H9 (cell line): ENCODE results near the gene AFF2. TPM values are rescaled to one million over a fixed set of nuclear protein-coding genes. Genes with fewer than 3 reads are reported as not detected.

ENCODE experiments used
- DNase-seq: peaks from one replicate; pipeline ENCODE4 v3.0.0-alpha.2; 2017
- H2AFZ ChIP-seq: one replicate; pipeline ENCODE4 v1.6.1; 2013; ENCODE audit warnings: mild to moderate bottlenecking, low read length, control low read depth, moderate library complexity
- H2AK5ac ChIP-seq: 2 replicates; pipeline ENCODE4 v1.6.1; 2013; ENCODE audit warnings: low read length, control low read depth, mixed read lengths; ENCODE audit not compliant: insufficient read length
- H2BK120ac ChIP-seq: one replicate; pipeline ENCODE4 v1.6.1; 2013; ENCODE audit warnings: low read depth, mild to moderate bottlenecking, low read length, control low read depth, inconsistent platforms; ENCODE audit not compliant: poor library complexity, severe bottlenecking
- H2BK12ac ChIP-seq: 2 replicates; pipeline ENCODE4 v1.6.1; 2013; ENCODE audit warnings: low read length, control low read depth, mixed read lengths, low read depth; ENCODE audit not compliant: insufficient read length
- H2BK15ac ChIP-seq: 2 replicates; pipeline ENCODE4 v1.6.1; 2013; ENCODE audit warnings: low read depth, low read length, control low read depth
- H2BK20ac ChIP-seq: one replicate; pipeline ENCODE4 v1.6.1; 2013; ENCODE audit warnings: low read depth, mild to moderate bottlenecking, low read length, control low read depth, inconsistent platforms; ENCODE audit not compliant: poor library complexity, severe bottlenecking
- H2BK5ac ChIP-seq: 2 replicates; pipeline ENCODE4 v1.6.1; 2013; ENCODE audit warnings: low read length, control low read depth, mixed read lengths; ENCODE audit not compliant: insufficient read length
- H3K14ac ChIP-seq: 2 replicates; pipeline ENCODE4 v1.6.1; 2013; ENCODE audit warnings: low read length, control low read depth; ENCODE audit not compliant: insufficient read depth
- H3K18ac ChIP-seq: 2 replicates; pipeline ENCODE4 v1.6.1; 2013; ENCODE audit warnings: low read depth, mild to moderate bottlenecking, mixed read lengths, low read length, control low read depth; ENCODE audit not compliant: insufficient read length
- H3K23ac ChIP-seq: 2 replicates; pipeline ENCODE4 v1.6.1; 2013; ENCODE audit warnings: low read length, control low read depth, mixed read lengths, low read depth; ENCODE audit not compliant: insufficient read length
- H3K23me2 ChIP-seq: 2 replicates; pipeline ENCODE4 v1.6.1; 2013; ENCODE audit warnings: low read depth, mild to moderate bottlenecking, mixed read lengths, low read length, control low read depth; ENCODE audit not compliant: insufficient read length, poor library complexity, severe bottlenecking
- H3K27ac ChIP-seq: 2 replicates; pipeline ENCODE4 v1.5.1; 2013; ENCODE audit warnings: low read length, control low read depth, mixed read lengths, low read depth; ENCODE audit not compliant: insufficient read length
- H3K27me3 ChIP-seq: 2 replicates; pipeline ENCODE4 v1.6.1; 2013; ENCODE audit warnings: low read length, control low read depth, inconsistent platforms; ENCODE audit not compliant: insufficient read depth
- H3K4ac ChIP-seq: 2 replicates; pipeline ENCODE4 v1.6.1; 2013; ENCODE audit warnings: low read depth, mild to moderate bottlenecking, control low read depth, inconsistent platforms, low read length, moderate library complexity
- H3K4me1 ChIP-seq: 2 replicates; pipeline ENCODE4 v1.6.1; 2013; ENCODE audit warnings: low read length, control low read depth, inconsistent platforms; ENCODE audit not compliant: insufficient read depth
- H3K4me2 ChIP-seq: 2 replicates; pipeline ENCODE4 v1.6.1; 2013; ENCODE audit warnings: low read length, control low read depth, mixed read lengths; ENCODE audit not compliant: insufficient read length, insufficient read depth
- H3K56ac ChIP-seq: 2 replicates; pipeline ENCODE4 v1.6.1; 2013; ENCODE audit warnings: low read depth, mild to moderate bottlenecking, mixed read lengths, low read length, control low read depth; ENCODE audit not compliant: insufficient read length
- H3K79me1 ChIP-seq: 2 replicates; pipeline ENCODE4 v1.6.1; 2013; ENCODE audit warnings: low read depth, mild to moderate bottlenecking, moderate library complexity, low read length, control low read depth, inconsistent platforms; ENCODE audit not compliant: insufficient read depth, poor library complexity, severe bottlenecking
- H3K79me2 ChIP-seq: 2 replicates; pipeline ENCODE4 v1.6.1; 2013; ENCODE audit warnings: low read length, control low read depth, inconsistent platforms; ENCODE audit not compliant: insufficient read depth
- H3K9ac ChIP-seq: 2 replicates; pipeline ENCODE4 v1.6.1; 2013; ENCODE audit warnings: low read length, control low read depth, mixed read lengths; ENCODE audit not compliant: insufficient read length; ENCODE audit errors: extremely low read depth
- H3K9me3 ChIP-seq: one replicate; pipeline ENCODE4 v1.6.1; 2013; ENCODE audit warnings: low read depth, low read length, inconsistent platforms; ENCODE audit not compliant: control insufficient read depth
- H3T11ph ChIP-seq: one replicate; pipeline ENCODE4 v1.6.1; 2013; ENCODE audit warnings: mild to moderate bottlenecking, low read length, control low read depth, inconsistent platforms
- H4K20me1 ChIP-seq: one replicate; pipeline ENCODE4 v1.6.1; 2013; ENCODE audit not compliant: control insufficient read depth, insufficient read length, insufficient read depth
- H4K5ac ChIP-seq: 2 replicates; pipeline ENCODE4 v1.6.1; 2013; ENCODE audit warnings: low read depth, mild to moderate bottlenecking, mixed read lengths, low read length, control low read depth; ENCODE audit not compliant: insufficient read length
- H4K8ac ChIP-seq: replicated peaks from 2 replicates; pipeline ENCODE4 v1.6.1; 2013; ENCODE audit warnings: low read length, control low read depth, mixed read lengths, low read depth; ENCODE audit not compliant: insufficient read length
- H4K91ac ChIP-seq: 2 replicates; pipeline ENCODE4 v1.6.1; 2013; ENCODE audit warnings: low read depth, mild to moderate bottlenecking, moderate library complexity, mixed read lengths, low read length, control low read depth; ENCODE audit not compliant: insufficient read length
- H3K27ac Mint-ChIP-seq, 3 experiments: 2 replicates in 2 of 3; 3 replicates in 1 of 3; pipeline ENCODE4 v1.8.0; 2020 to 2021; ENCODE audit warnings: mixed read lengths in 3 of 3, mild to moderate bottlenecking in 1 of 3, moderate library complexity in 1 of 3
- H3K27me3 Mint-ChIP-seq: 2 replicates; pipeline ENCODE4 v1.8.0; 2021; ENCODE audit warnings: low read depth, mild to moderate bottlenecking, moderate library complexity, mixed read lengths
- H3K36me3 Mint-ChIP-seq, 3 experiments: 2 replicates in 2 of 3; 3 replicates in 1 of 3; pipeline ENCODE4 v1.8.0; 2020 to 2021; ENCODE audit warnings: low read depth in 3 of 3, mixed read lengths in 3 of 3; ENCODE audit not compliant: insufficient read depth in 1 of 3
- H3K4me1 Mint-ChIP-seq, 2 experiments: 2 replicates each; pipeline ENCODE4 v1.8.0; 2020; ENCODE audit warnings: mixed read lengths in 2 of 2
- H3K4me3 Mint-ChIP-seq, 2 experiments: 2 replicates in 1 of 2; 3 replicates in 1 of 2; pipeline ENCODE4 v1.8.0; 2020 to 2021; ENCODE audit warnings: mild to moderate bottlenecking in 2 of 2, mixed read lengths in 2 of 2, moderate library complexity in 1 of 2
- H3K9me3 Mint-ChIP-seq, 2 experiments: 2 replicates in 1 of 2; 3 replicates in 1 of 2; pipeline ENCODE4 v1.8.0; 2020; ENCODE audit warnings: mild to moderate bottlenecking in 2 of 2, mixed read lengths in 2 of 2, moderate library complexity in 1 of 2
- CTCF ChIP-seq: fragments of 200-600 bp; sonication (generic); conservative IDR thresholded peaks from 3 replicates; pipeline ENCODE4 v1.8.0; 2021; ENCODE audit warnings: antibody characterized with exemption, mild to moderate bottlenecking
- WGBS: extraction: QIAGEN DNeasy Blood & Tissue Kit; methylation state at CpG from one replicate; pipeline ENCODE4 v1.1.7; 2013; ENCODE audit warnings: missing lambda C conversion rate, low lambda C conversion rate, mixed read lengths; ENCODE audit not compliant: insufficient read length; ENCODE audit errors: extremely low coverage; 5-methylcytosine and 5-hydroxymethylcytosine counted together
- total RNA-seq: library from RNA; stranded (reverse); gene quantifications from 2 replicates; pipeline ENCODE4 v1.2.1, GENCODE V29; 2021

AFF2 gene
- total RNA-seq, 1 experiment from 2014 or later: 14.6 TPM

- peaks cover 33% of the 10 kb centered on the region for H3K9me3 ChIP-seq
- no peak overlapping the region for H2AK5ac ChIP-seq
- peaks cover 0 to 2% (median 0%) of the 10 kb centered on the region in 3 experiments; a peak in 2 of 7 replicates for H3K36me3 Mint-ChIP-seq
- no peak overlapping the region for H4K5ac ChIP-seq
- no peak overlapping the region for H2BK12ac ChIP-seq
- H3K4me2 ChIP-seq: no peak overlapping the region
- H3K27ac ChIP-seq: no peak overlapping the region
- H3K23ac ChIP-seq: no peak overlapping the region
- no peak overlapping the region for H4K8ac ChIP-seq
- no peak overlapping the region for H2BK5ac ChIP-seq
- H3K4me1 ChIP-seq: peaks cover 5% of the 10 kb centered on the region; the same call in 1 of the 2 replicates
- H2BK15ac ChIP-seq: no peak overlapping the region
- H4K91ac ChIP-seq: no peak overlapping the region
- H4K20me1 ChIP-seq: no peaks in the 10 kb centered on the region
- no peaks in the 10 kb centered on the region for H3K27me3 Mint-ChIP-seq
- no peak overlapping the region for H2BK120ac ChIP-seq
- no peak overlapping the region for H3K9ac ChIP-seq
- peaks cover 56 to 57% of the 10 kb centered on the region in 2 experiments for H3K9me3 Mint-ChIP-seq
- no peaks in the 10 kb centered on the region for H3K79me1 ChIP-seq
- no peak overlapping the region for H3T11ph ChIP-seq
- H3K56ac ChIP-seq: no peak overlapping the region
- no peak for DNase-seq
- peaks cover 32 to 44% of the 10 kb centered on the region in 2 experiments for H3K4me1 Mint-ChIP-seq
- H3K18ac ChIP-seq: no peak overlapping the region
- no peaks in the 10 kb centered on the region for H3K79me2 ChIP-seq
- no peak for TF ChIP-seq CTCF
- no peak overlapping the region for H2BK20ac ChIP-seq
- no peaks in the 10 kb centered on the region for H3K27me3 ChIP-seq
- no peak overlapping the region for H3K4me3 Mint-ChIP-seq
- WGBS: no CpG with 5 or more reads among the region's 1 CpG
- H3K27ac Mint-ChIP-seq: no peak overlapping the region
- no peaks in the 10 kb centered on the region for H3K23me2 ChIP-seq
- H2AFZ ChIP-seq: no peak overlapping the region
- H3K14ac ChIP-seq: no peak overlapping the region
- H3K4ac ChIP-seq: no peak overlapping the region
Observed at GRCh38 chrX:148540114-148540513, 39.7 kb downstream of the AFF2 start.
